ENCODE data around the gene SCART1. TPM values are rescaled to one million over a fixed set of nuclear protein-coding genes. Genes with fewer than 3 reads are reported as not detected.
"Not testable (repeated sequence)": the region's sequence is repeated elsewhere in the genome, so short reads cannot be mapped to it uniquely, and the experiment has no call there.

SCART1 gene
- total RNA-seq, 2 donors from 2014 or later, result 10.6 to 12.1 TPM

GRCh38 chr10:133489816-133490588 is 36.3 kb downstream of the SCART1 start:
- Histone ChIP-seq H3K9me3 (peaks cover 21% of the 10 kb centered on the region), H3K36me3 (no peaks in the 10 kb centered on the region), H3K4me1 (ENCODE audit: control insufficient read depth in 1 of 2, low read depth in 2 of 2) (no peaks in the 10 kb centered on the region), H3K27me3 (replicated peaks; ENCODE audit: insufficient read depth) (no peaks in the 10 kb centered on the region), H3K4me3 (no peak overlapping the region), H3K27ac (no peak overlapping the region)
- TF ChIP-seq CTCF (IDR thresholded peaks at IDR 0.05), result no peak
- DNase-seq (ENCODE audit: low spot score), result no peak
- no peak for ATAC-seq (ENCODE audit: insufficient number of reproducible peaks, low FRiP score, low read depth)

DNA sequence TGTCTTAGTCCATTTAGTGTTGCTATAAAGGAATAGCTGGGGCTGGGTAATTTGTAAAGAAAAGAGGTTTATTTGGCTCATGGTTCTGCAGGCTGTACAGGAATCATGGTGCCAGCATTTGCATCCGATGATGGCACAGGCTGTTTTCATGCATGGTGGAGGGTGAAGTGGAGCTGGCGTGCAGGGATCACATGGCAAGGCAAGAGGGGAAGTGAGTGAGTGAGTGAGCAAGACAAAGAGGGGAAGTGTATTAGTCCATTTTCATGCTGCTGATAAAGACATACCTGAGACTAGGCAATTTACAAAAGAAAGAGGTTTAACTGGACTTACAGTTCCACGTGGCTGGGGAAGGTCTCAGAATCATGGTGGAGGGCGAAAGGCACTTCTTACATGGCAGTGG is 39.8 kb downstream of the SCART1 start:
- not testable (repeated sequence) for H3K27ac ChIP-seq; H3K36me3 ChIP-seq; DNase-seq (ENCODE audit: low spot score); H3K4me3 ChIP-seq; ATAC-seq (ENCODE audit: insufficient number of reproducible peaks, low FRiP score, low read depth); H3K9me3 ChIP-seq; H3K27me3 ChIP-seq (replicated peaks; ENCODE audit: insufficient read depth); H3K4me1 ChIP-seq (ENCODE audit: control insufficient read depth in 1 of 2, low read depth in 2 of 2)

DNA sequence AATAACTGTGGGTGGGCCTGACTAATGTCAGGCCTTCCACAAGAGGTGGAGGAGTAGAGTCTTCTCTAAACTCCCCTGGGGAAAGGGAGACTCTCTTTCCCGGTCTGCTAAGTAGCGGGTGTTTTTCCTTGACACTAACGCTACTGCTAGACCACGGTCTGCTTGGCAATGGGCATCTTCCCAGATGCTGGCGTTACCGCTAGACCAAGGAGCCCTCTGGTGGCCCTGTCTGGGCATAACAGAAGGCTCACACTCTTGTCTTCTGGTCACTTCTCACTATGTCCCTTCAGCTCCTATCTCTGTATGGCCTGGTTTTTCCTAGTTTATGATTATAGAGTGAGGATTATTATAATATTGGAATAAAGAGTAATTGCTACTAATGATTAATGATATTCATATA is 43.6 kb downstream of the SCART1 start:
- DNase-seq (ENCODE audit: low spot score); H3K36me3 ChIP-seq; H3K4me1 ChIP-seq (ENCODE audit: control insufficient read depth in 1 of 2, low read depth in 2 of 2); H3K27ac ChIP-seq; H3K4me3 ChIP-seq; H3K27me3 ChIP-seq (replicated peaks; ENCODE audit: insufficient read depth); H3K9me3 ChIP-seq; ATAC-seq (ENCODE audit: insufficient number of reproducible peaks, low FRiP score, low read depth): not testable (repeated sequence)

DNA sequence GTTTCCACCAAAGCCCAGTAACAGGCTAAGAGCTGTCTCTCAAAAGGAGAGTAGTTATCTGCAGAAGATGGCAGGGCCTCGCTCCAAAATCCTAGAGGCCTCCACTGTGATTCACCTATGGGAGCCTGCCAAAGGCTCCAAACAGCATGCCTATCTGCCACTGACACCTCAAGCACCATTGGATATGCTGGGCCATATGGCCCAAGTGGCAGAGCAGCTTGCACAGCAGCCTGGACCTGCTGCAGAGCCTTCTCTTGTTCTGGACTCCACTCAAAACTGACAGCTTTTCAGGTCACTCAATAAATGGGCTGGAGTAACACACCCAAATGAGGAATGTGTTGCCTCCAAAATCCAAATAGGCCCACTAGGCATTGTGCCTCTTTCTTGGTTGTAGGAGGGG is 45.4 kb downstream of the SCART1 start:
- H3K4me3 ChIP-seq, result not testable (repeated sequence)

GRCh38 chr10:133500897-133501296 is 47.2 kb downstream of the SCART1 start:
- DNase-seq (ENCODE audit: low spot score); H3K4me1 ChIP-seq (ENCODE audit: control insufficient read depth in 1 of 2, low read depth in 2 of 2); H3K27me3 ChIP-seq (replicated peaks; ENCODE audit: insufficient read depth); H3K36me3 ChIP-seq; H3K9me3 ChIP-seq; H3K27ac ChIP-seq; H3K4me3 ChIP-seq; ATAC-seq (ENCODE audit: insufficient number of reproducible peaks, low FRiP score, low read depth): not testable (repeated sequence)

More for the DNA sequence above, 45.4 kb downstream of the SCART1 start:
- H3K4me1 ChIP-seq (ENCODE audit: control insufficient read depth in 1 of 2, low read depth in 2 of 2); ATAC-seq (ENCODE audit: insufficient number of reproducible peaks, low FRiP score, low read depth); H3K27ac ChIP-seq; DNase-seq (ENCODE audit: low spot score); H3K9me3 ChIP-seq; H3K27me3 ChIP-seq (replicated peaks; ENCODE audit: insufficient read depth); H3K36me3 ChIP-seq: not testable (repeated sequence)

- Histone ChIP-seq H3K9me3 (peaks cover 9% of the 10 kb centered on the region), H3K36me3 (no peaks in the 10 kb centered on the region), H3K4me1 (ENCODE audit: control insufficient read depth in 1 of 2, low read depth in 2 of 2) (no peaks in the 10 kb centered on the region), H3K27me3 (replicated peaks; ENCODE audit: insufficient read depth) (no peaks in the 10 kb centered on the region), H3K4me3 (no peak overlapping the region), H3K27ac (no peak overlapping the region)
- no peak for DNase-seq (ENCODE audit: low spot score)
- no peak for ATAC-seq (ENCODE audit: insufficient number of reproducible peaks, low FRiP score, low read depth)
- TF ChIP-seq CTCF (IDR thresholded peaks at IDR 0.05), result no peak
Measured at GRCh38 chr10:133509700-133510099, 56.0 kb downstream of the SCART1 start.

DNA sequence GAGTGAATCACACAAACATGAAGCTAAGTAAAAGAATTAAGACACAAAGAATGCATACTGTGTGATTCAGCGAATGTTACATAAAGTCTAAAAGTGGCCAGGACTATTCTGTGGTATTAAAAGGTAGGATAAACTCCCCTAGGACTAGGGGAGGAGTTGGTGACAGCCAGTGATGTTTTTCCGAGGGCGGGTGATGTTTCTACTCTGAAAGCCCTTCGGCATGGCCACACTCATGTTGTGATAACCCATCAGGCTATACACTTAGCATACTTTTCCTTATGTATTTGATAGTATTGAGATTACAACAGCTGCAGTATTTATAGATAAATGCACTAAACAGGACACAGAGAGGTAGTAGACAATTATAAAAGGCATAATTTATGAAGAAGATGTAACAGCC is 57.7 kb downstream of the SCART1 start:
- H3K27ac ChIP-seq, result no peak overlapping the region
- H3K27me3 ChIP-seq (replicated peaks; ENCODE audit: insufficient read depth), result no peaks in the 10 kb centered on the region
- DNase-seq (ENCODE audit: low spot score), result no peak
- no peak for TF ChIP-seq CTCF (IDR thresholded peaks at IDR 0.05)
- H3K4me3 ChIP-seq, result no peak overlapping the region
- H3K4me1 ChIP-seq (ENCODE audit: control insufficient read depth in 1 of 2, low read depth in 2 of 2), result no peaks in the 10 kb centered on the region
- H3K9me3 ChIP-seq, result peaks cover 9% of the 10 kb centered on the region
- ATAC-seq (ENCODE audit: insufficient number of reproducible peaks, low FRiP score, low read depth), result no peak
- H3K36me3 ChIP-seq, result no peaks in the 10 kb centered on the region
